ENCODE measurements around the gene TMEM270.

TMEM270 gene

DNA sequence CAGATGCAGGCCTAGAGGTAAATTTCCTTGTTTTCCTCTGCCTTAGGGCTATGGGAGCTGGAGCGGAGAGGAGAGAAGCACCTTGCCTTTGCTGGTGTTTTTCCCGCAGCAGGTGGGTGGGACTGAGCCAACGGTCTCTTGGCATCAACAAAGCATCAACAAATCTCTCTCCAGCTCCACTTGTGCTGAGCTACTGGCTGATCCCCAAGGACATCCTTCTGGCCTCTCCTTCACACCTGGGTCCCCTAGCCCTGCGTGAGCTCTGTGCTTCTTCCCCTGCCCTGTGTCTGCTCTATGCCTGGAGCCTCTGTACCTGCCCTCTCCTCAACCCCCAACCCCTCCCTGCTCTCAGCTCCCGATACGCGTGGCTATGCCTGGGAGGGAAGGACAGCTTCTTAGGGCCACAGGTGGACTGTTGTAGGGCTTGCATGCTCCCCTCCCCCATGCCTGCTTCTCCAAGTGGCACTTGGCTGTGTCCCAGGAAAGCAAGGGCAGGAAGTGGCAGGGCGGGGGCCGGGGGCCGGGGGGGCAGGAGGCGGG, 33.3 kb upstream of the TMEM270 start:
- H3K9ac ChIP-seq (ENCODE audit: low read length), result no peak overlapping the region

DNA sequence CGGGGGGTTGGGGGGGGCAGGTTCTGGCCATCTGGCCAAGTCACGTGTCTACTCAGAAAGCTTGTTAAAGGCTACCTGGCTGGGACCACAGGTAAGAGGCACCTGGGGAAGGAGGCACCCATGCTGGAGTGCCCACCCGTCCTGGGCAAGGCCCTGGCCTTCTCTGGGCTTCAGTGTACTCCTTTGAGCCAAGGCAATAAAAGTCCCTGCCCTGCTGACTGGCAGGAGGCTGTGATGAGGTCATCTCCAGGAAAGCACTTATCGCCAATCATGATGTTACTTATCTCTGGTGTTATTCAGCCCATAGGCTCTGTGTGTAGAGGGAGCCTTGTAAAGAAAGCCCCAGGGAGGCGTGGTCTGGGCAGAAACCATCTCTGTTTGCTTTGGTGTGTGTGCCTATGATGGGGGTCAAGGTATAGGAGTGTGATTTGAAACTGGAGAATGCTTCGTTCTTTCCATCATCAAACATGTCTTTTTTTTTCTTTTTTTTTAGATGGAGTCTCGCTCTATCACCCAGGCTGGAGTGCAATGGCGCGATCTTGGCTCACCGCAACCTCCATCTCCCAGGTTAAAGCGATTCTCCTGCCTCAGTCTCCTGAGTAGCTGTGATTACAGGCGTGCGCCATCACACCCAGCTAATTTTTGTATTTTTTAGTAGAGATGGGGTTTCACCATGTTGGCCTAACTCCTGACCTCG, 32.7 kb upstream of the TMEM270 start:
- Histone ChIP-seq H3K9me3 (ENCODE audit: low read length) (no peaks in the 10 kb centered on the region), H3K4me3 (ENCODE audit: low read depth in 1 of 2, low read length in 2 of 2) (no peak overlapping the region), H3K27ac (ENCODE audit: low read depth, low read length) (no peak overlapping the region), H3K9ac (ENCODE audit: low read length) (no peak overlapping the region), H3K36me3 (ENCODE audit: insufficient read depth, low read length) (no peaks in the 10 kb centered on the region), H3K4me1 (ENCODE audit: insufficient read depth, low read length) (peaks cover 8% of the 10 kb centered on the region), H3K27me3 (ENCODE audit: control insufficient read depth in 1 of 2, insufficient read depth in 2 of 2, low read length in 2 of 2) (peaks cover 6 to 9% of the 10 kb centered on the region in 2 donors)

More for the DNA sequence above, 33.3 kb upstream of the TMEM270 start:
- Histone ChIP-seq H3K4me3 (ENCODE audit: low read depth in 1 of 2, low read length in 2 of 2) (no peak overlapping the region), H3K36me3 (ENCODE audit: insufficient read depth, low read length) (no peaks in the 10 kb centered on the region), H3K27me3 (ENCODE audit: control insufficient read depth in 1 of 2, insufficient read depth in 2 of 2, low read length in 2 of 2) (peaks cover 6 to 9% of the 10 kb centered on the region in 2 donors), H3K4me1 (ENCODE audit: insufficient read depth, low read length) (peaks cover 8% of the 10 kb centered on the region), H3K27ac (ENCODE audit: low read depth, low read length) (no peak overlapping the region), H3K9me3 (ENCODE audit: low read length) (no peaks in the 10 kb centered on the region)

DNA sequence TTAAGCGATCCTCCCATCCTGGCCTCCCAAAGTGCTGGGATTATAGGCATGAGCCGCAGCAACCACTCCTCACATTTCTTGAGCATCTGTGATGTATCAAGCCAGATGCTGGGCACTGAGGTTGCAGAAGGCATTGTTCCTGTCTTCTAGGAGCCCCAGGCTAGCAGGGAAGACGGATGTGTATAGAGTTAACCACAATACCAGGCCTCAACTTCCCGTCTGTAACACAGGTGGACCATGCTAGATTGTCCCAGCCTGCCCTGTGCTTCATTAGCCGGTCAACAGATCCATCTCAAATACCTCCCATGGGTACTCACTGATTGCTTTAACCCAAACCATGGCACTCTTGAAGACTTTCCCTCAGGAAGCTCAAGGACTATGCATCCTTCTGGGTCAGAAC, 32.0 kb upstream of the TMEM270 start:
- Histone ChIP-seq H3K27ac (ENCODE audit: low read depth, low read length) (no peak overlapping the region), H3K27me3 (ENCODE audit: control insufficient read depth in 1 of 2, insufficient read depth in 2 of 2, low read length in 2 of 2) (peaks cover 6 to 9% of the 10 kb centered on the region in 2 donors), H3K4me1 (ENCODE audit: insufficient read depth, low read length) (peaks cover 8% of the 10 kb centered on the region), H3K9ac (ENCODE audit: low read length) (no peak overlapping the region), H3K9me3 (ENCODE audit: low read length) (no peaks in the 10 kb centered on the region), H3K4me3 (ENCODE audit: low read depth in 1 of 2, low read length in 2 of 2) (no peak overlapping the region), H3K36me3 (ENCODE audit: insufficient read depth, low read length) (no peaks in the 10 kb centered on the region)

DNA sequence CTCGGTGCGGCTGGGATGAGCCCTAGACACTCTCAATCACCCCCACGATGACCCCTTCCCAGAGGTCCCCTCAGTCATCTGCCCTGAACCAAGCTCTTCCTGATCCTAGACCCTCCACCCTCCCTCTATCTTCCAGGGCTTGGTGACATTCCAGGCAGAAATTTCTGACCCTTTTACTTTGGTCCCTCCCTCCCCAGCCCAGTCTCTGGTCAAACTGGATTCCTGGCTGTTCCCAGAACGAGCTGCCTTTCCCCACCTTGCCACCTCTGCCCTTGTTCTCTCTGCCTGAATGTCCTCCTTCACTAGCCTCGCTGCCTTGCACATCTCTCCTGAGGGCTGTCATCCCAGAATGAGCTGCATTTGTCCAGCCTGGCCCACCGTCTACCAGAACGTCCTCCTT, 31.5 kb upstream of the TMEM270 start:
- Histone ChIP-seq H3K4me3 (ENCODE audit: low read depth in 1 of 2, low read length in 2 of 2) (no peak overlapping the region), H3K27ac (ENCODE audit: low read depth, low read length) (no peak overlapping the region), H3K27me3 (ENCODE audit: control insufficient read depth in 1 of 2, insufficient read depth in 2 of 2, low read length in 2 of 2) (peaks cover 6 to 9% of the 10 kb centered on the region in 2 donors), H3K36me3 (ENCODE audit: insufficient read depth, low read length) (no peaks in the 10 kb centered on the region), H3K4me1 (ENCODE audit: insufficient read depth, low read length) (peaks cover 8% of the 10 kb centered on the region), H3K9me3 (ENCODE audit: low read length) (no peaks in the 10 kb centered on the region), H3K9ac (ENCODE audit: low read length) (no peak overlapping the region)

DNA sequence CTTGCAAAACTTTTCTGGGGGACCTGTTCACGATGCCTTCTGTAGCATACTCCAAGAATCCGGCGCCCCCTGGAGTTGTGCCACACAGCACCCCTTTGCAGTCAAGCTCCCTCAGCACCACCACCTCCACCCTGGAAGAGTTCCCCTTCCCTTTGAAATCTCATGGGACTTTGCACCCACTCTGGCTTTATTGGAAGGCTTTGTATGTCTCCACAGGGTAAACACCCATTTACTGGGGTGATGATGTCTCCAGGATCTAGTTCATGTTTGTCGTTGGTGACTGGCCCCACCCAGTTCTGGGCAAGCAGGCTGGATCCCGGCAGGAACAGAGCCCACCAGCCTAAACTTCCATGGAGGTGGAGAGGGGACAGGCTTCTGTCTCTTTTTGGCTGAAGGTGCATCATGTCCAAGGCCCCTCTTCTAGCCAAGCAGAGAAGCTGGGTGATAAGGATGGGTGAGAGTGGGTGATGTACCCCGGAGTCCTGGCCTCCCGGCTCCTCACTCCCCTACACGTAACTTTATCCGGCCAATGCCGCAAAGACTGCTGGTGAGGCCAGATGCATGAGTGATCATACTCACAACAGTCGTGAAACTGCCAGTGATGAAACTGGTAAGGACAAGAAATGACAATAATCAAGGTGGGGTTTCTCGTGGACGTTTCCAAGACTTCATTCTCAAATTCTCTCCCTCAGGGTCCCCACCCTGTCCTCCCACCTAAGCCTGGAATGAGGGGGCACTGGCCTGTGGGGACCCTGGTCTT, 30.9 kb upstream of the TMEM270 start:
- H3K9ac ChIP-seq (ENCODE audit: low read length), result no peak overlapping the region
- no peak overlapping the region for H3K4me3 ChIP-seq (ENCODE audit: low read depth in 1 of 2, low read length in 2 of 2)
- H3K4me1 ChIP-seq (ENCODE audit: insufficient read depth, low read length), result peaks cover 8% of the 10 kb centered on the region
- H3K9me3 ChIP-seq (ENCODE audit: low read length), result no peaks in the 10 kb centered on the region
- H3K36me3 ChIP-seq (ENCODE audit: insufficient read depth, low read length), result no peaks in the 10 kb centered on the region
- H3K27me3 ChIP-seq (ENCODE audit: control insufficient read depth in 1 of 2, insufficient read depth in 2 of 2, low read length in 2 of 2), result peaks cover 6 to 9% of the 10 kb centered on the region in 2 donors
- no peak overlapping the region for H3K27ac ChIP-seq (ENCODE audit: low read depth, low read length)

DNA sequence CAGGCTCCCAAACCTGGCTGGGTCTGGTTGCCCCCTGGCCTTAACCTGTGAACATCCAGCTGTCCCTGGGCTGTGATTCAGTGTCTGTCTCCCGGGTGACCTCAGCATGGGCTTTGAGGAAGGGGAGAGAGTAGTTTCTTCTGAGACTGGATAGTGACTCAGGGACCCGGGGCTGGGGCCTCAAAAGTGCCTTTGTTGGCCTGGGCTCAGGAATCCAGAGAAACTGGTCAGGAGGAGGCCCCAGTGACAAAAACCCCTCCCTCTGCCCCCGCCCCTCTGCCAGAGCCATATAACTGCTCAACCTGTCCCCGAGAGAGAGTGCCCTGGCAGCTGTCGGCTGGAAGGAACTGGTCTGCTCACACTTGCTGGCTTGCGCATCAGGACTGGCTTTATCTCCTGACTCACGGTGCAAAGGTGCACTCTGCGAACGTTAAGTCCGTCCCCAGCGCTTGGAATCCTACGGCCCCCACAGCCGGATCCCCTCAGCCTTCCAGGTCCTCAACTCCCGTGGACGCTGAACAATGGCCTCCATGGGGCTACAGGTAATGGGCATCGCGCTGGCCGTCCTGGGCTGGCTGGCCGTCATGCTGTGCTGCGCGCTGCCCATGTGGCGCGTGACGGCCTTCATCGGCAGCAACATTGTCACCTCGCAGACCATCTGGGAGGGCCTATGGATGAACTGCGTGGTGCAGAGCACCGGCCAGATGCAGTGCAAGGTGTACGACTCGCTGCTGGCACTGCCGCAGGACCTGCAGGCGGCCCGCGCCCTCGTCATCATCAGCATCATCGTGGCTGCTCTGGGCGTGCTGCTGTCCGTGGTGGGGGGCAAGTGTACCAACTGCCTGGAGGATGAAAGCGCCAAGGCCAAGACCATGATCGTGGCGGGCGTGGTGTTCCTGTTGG, 30.0 kb upstream of the TMEM270 start, which contains the start of gene CLDN4:
TSS of gene CLDN4 (plus strand) at position 316 of the 903 bp plus-strand sequence. CDS start at position 522, 206 bp downstream.
- H3K9ac ChIP-seq (ENCODE audit: low read length), result no peak within 1 kb of the TSS
- H3K27me3 ChIP-seq (ENCODE audit: control insufficient read depth in 1 of 2, insufficient read depth in 2 of 2, low read length in 2 of 2), result peaks cover 6 to 9% of the 10 kb centered on the region in 2 donors
- no peak within 1 kb of the TSS for H3K27ac ChIP-seq (ENCODE audit: low read depth, low read length)
- H3K4me3 ChIP-seq (ENCODE audit: low read depth in 1 of 2, low read length in 2 of 2), result no peak within 1 kb of the TSS
- no peaks in the 10 kb centered on the region for H3K9me3 ChIP-seq (ENCODE audit: low read length)
- H3K36me3 ChIP-seq (ENCODE audit: insufficient read depth, low read length), result no peaks in the 10 kb centered on the region
- H3K4me1 ChIP-seq (ENCODE audit: insufficient read depth, low read length), result peaks cover 8% of the 10 kb centered on the region

DNA sequence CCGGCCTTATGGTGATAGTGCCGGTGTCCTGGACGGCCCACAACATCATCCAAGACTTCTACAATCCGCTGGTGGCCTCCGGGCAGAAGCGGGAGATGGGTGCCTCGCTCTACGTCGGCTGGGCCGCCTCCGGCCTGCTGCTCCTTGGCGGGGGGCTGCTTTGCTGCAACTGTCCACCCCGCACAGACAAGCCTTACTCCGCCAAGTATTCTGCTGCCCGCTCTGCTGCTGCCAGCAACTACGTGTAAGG, 29.4 kb upstream of the TMEM270 start:
- Histone ChIP-seq H3K9ac (ENCODE audit: low read length) (no peak overlapping the region), H3K27ac (ENCODE audit: low read depth, low read length) (no peak overlapping the region)

DNA sequence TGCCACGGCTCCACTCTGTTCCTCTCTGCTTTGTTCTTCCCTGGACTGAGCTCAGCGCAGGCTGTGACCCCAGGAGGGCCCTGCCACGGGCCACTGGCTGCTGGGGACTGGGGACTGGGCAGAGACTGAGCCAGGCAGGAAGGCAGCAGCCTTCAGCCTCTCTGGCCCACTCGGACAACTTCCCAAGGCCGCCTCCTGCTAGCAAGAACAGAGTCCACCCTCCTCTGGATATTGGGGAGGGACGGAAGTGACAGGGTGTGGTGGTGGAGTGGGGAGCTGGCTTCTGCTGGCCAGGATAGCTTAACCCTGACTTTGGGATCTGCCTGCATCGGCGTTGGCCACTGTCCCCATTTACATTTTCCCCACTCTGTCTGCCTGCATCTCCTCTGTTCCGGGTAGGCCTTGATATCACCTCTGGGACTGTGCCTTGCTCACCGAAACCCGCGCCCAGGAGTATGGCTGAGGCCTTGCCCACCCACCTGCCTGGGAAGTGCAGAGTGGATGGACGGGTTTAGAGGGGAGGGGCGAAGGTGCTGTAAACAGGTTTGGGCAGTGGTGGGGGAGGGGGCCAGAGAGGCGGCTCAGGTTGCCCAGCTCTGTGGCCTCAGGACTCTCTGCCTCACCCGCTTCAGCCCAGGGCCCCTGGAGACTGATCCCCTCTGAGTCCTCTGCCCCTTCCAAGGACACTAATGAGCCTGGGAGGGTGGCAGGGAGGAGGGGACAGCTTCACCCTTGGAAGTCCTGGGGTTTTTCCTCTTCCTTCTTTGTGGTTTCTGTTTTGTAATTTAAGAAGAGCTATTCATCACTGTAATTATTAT, 28.9 kb upstream of the TMEM270 start:
- peaks cover 6 to 9% of the 10 kb centered on the region in 2 donors for H3K27me3 ChIP-seq (ENCODE audit: control insufficient read depth in 1 of 2, insufficient read depth in 2 of 2, low read length in 2 of 2)
- H3K36me3 ChIP-seq (ENCODE audit: insufficient read depth, low read length), result no peaks in the 10 kb centered on the region
- no peaks in the 10 kb centered on the region for H3K9me3 ChIP-seq (ENCODE audit: low read length)
- H3K9ac ChIP-seq (ENCODE audit: low read length), result no peak overlapping the region
- H3K4me1 ChIP-seq (ENCODE audit: insufficient read depth, low read length), result peaks cover 7% of the 10 kb centered on the region
- H3K4me3 ChIP-seq (ENCODE audit: low read depth in 1 of 2, low read length in 2 of 2), result no peak overlapping the region
- H3K27ac ChIP-seq (ENCODE audit: low read depth, low read length), result no peak overlapping the region

More for the DNA sequence above, 29.4 kb upstream of the TMEM270 start:
- H3K36me3 ChIP-seq (ENCODE audit: insufficient read depth, low read length), result no peaks in the 10 kb centered on the region
- H3K4me3 ChIP-seq (ENCODE audit: low read depth in 1 of 2, low read length in 2 of 2), result no peak overlapping the region
- no peaks in the 10 kb centered on the region for H3K9me3 ChIP-seq (ENCODE audit: low read length)
- peaks cover 8% of the 10 kb centered on the region for H3K4me1 ChIP-seq (ENCODE audit: insufficient read depth, low read length)
- H3K27me3 ChIP-seq (ENCODE audit: control insufficient read depth in 1 of 2, insufficient read depth in 2 of 2, low read length in 2 of 2), result peaks cover 6 to 9% of the 10 kb centered on the region in 2 donors

DNA sequence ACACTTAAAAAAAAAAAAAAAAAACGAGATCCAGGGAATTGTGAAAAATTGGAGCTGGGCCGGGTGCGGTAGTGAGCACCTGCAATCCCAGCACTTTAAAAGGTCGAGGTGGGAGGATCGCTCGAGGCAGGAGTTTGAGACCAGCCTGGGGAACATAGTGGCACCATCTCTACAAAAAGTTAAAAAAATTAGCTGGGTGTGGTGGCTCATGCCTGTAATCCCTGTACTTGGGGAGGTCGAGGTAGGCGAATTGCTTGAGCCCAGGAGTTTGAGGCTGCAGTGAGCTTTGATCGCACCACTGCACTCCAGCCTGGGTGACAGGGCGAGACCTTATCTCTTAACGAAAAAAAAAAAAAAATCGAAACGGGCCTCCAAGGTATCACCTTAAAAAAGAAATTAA, 28.2 kb upstream of the TMEM270 start:
- no peaks in the 10 kb centered on the region for H3K9me3 ChIP-seq (ENCODE audit: low read length)
- H3K27me3 ChIP-seq (ENCODE audit: control insufficient read depth in 1 of 2, insufficient read depth in 2 of 2, low read length in 2 of 2), result peaks cover 6 to 9% of the 10 kb centered on the region in 2 donors
- H3K4me1 ChIP-seq (ENCODE audit: insufficient read depth, low read length), result no peaks in the 10 kb centered on the region
- H3K4me3 ChIP-seq (ENCODE audit: low read depth in 1 of 2, low read length in 2 of 2), result no peak overlapping the region
- no peak overlapping the region for H3K27ac ChIP-seq (ENCODE audit: low read depth, low read length)
- H3K9ac ChIP-seq (ENCODE audit: low read length), result no peak overlapping the region
- H3K36me3 ChIP-seq (ENCODE audit: insufficient read depth, low read length), result no peaks in the 10 kb centered on the region

DNA sequence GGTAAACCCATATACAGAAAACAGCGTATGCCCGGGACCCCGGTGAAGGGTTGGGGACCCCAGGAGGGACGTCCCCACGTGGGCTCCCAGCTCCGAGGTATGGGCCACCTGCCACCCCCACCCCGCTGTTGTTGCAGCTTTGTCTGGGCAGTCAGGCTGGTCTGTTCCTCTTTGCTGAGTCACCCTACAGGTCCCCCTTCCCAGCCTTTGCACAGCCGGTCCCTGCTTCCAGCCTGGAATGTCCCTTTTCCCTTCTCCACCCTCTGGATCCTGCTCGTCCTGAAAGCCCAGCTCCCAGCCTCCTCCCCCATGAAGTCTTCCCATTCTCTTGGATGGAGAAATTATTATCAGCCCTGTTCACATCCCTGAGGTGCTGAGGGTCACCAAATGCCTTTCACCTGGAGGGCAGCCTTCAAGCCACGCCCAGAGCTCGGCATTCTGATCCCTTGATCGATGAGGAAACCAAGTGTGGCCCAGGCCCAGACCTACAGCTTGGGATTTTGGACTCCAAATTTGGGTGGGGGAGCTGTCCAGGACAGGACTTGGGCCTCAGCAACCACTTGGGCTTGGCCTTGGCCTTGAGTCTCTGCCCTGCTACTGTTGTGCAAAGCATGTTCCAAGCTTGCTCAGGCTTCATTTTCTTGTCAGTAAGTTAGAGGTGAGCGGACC, 27.6 kb upstream of the TMEM270 start:
- Histone ChIP-seq H3K27me3 (ENCODE audit: control insufficient read depth in 1 of 2, insufficient read depth in 2 of 2, low read length in 2 of 2) (peaks cover 6 to 9% of the 10 kb centered on the region in 2 donors), H3K27ac (ENCODE audit: low read depth, low read length) (no peak overlapping the region), H3K4me1 (ENCODE audit: insufficient read depth, low read length) (no peaks in the 10 kb centered on the region), H3K36me3 (ENCODE audit: insufficient read depth, low read length) (no peaks in the 10 kb centered on the region), H3K9me3 (ENCODE audit: low read length) (no peaks in the 10 kb centered on the region), H3K9ac (ENCODE audit: low read length) (no peak overlapping the region), H3K4me3 (ENCODE audit: low read depth in 1 of 2, low read length in 2 of 2) (no peak overlapping the region)
